ENCODE results near the gene GLP2R. TPM values are rescaled to one million over a fixed set of nuclear protein-coding genes. Genes with fewer than 3 reads are reported as not detected.

Gene GLP2R
- total RNA-seq, 2 donors from 2014 or later = not detected

DNA sequence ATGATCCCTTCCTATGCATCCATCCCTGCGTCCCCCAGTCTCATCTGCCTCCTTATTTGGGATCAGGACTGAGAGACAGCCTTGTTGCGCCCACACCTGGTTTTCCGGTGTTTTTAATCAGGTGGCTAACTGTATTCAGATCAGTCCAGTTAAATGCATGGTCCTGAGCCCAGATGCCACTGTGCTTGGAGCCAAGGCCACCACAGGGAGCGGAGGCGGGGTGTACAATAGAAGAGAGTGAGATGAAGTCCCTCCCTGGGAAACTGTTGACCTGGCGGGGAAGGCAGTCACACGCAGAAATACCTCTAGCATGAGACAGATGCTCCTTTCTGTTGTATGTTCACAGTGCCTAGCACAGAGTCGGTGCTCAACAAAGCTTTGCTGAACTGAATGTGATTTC lies 73.1 kb downstream of the GLP2R start:
- Mint-ChIP-seq H3K36me3 (ENCODE audit: low read depth) (no peaks in the 10 kb centered on the region), H3K4me3 (no peak overlapping the region), H3K9me3 (no peaks in the 10 kb centered on the region), H3K27ac (no peak overlapping the region), H3K27me3 (ENCODE audit: insufficient read depth) (peaks cover 26% of the 10 kb centered on the region), H3K4me1 (peaks cover 7% of the 10 kb centered on the region)
- no peaks in the 10 kb centered on the region for H3K9me3 ChIP-seq (ENCODE audit: control insufficient read depth, low read length)
- WGBS, 2 experiments (ENCODE audit: insufficient coverage in 1 of 2, insufficient read length in 1 of 2) = 93 to 94% methylated on average over 3 to 8 of the region's 8 CpGs
- no peak for TF ChIP-seq CTCF (conservative IDR thresholded peaks at IDR 0.05)
- no peaks in the 10 kb centered on the region for H3K4me1 ChIP-seq (ENCODE audit: control insufficient read depth, insufficient read depth, low read length)
- DNase-seq = no peak
- H3K36me3 ChIP-seq (ENCODE audit: control insufficient read depth, insufficient read depth, low read length) = no peaks in the 10 kb centered on the region
- no peak overlapping the region for H3K4me3 ChIP-seq (ENCODE audit: low read length)
- H3K27ac ChIP-seq (ENCODE audit: low read depth, low read length) = no peak overlapping the region
- no peak overlapping the region for H3K9ac ChIP-seq (ENCODE audit: extremely low read depth, low read length, poor library complexity, severe bottlenecking)
- H3K27me3 ChIP-seq (ENCODE audit: control insufficient read depth, insufficient read depth, low read length, poor library complexity, severe bottlenecking) = peaks cover 5% of the 10 kb centered on the region

GRCh38 chr17:9899280-9900043 lies 73.7 kb downstream of the GLP2R start:
- peaks cover 7% of the 10 kb centered on the region for H3K4me1 Mint-ChIP-seq
- no peak overlapping the region for H3K4me3 ChIP-seq (ENCODE audit: low read length)
- no peaks in the 10 kb centered on the region for H3K9me3 Mint-ChIP-seq
- H3K36me3 ChIP-seq (ENCODE audit: control insufficient read depth, insufficient read depth, low read length) = no peaks in the 10 kb centered on the region
- TF ChIP-seq CTCF (conservative IDR thresholded peaks at IDR 0.05) = peak; percentile 24
- H3K27me3 Mint-ChIP-seq (ENCODE audit: insufficient read depth) = peaks cover 22% of the 10 kb centered on the region
- no peak overlapping the region for H3K9ac ChIP-seq (ENCODE audit: extremely low read depth, low read length, poor library complexity, severe bottlenecking)
- H3K27ac ChIP-seq (ENCODE audit: low read depth, low read length) = no peak overlapping the region
- H3K4me1 ChIP-seq (ENCODE audit: control insufficient read depth, insufficient read depth, low read length) = no peaks in the 10 kb centered on the region
- no peaks in the 10 kb centered on the region for H3K36me3 Mint-ChIP-seq (ENCODE audit: low read depth)
- no peaks in the 10 kb centered on the region for H3K9me3 ChIP-seq (ENCODE audit: control insufficient read depth, low read length)
- no peak overlapping the region for H3K27ac Mint-ChIP-seq
- DNase-seq = no peak
- 88 to 90% methylated on average over 18 to 21 of the region's 21 CpGs for WGBS, 2 experiments (ENCODE audit: insufficient coverage in 1 of 2, insufficient read length in 1 of 2)
- H3K4me3 Mint-ChIP-seq = no peak overlapping the region
- peaks cover 3% of the 10 kb centered on the region for H3K27me3 ChIP-seq (ENCODE audit: control insufficient read depth, insufficient read depth, low read length, poor library complexity, severe bottlenecking)

DNA sequence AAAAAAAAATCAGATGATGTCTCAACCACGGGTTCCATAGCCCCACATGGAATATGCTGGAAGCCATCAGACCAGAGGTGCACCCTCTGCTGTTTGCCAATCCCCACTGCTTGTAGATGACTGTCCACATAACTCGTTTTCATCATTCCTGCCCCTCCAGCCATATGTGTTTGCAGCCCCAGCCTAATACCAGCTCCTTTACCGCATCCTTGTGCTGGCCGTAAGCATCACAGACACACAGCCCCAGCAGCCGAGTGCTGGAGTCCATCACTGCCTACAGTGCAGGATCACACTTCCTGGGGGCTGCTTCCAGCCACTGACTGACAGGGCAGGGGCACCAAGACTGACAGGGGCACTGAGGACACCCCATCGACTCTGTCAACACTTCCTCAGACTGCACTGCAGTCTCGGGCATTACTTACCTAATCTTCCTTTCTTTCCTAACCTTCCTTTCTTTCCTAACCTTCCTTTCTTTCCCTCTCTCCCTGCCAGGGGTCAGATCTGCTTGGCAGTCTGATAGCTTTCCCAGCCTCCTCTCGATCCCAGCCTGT lies 74.4 kb downstream of the GLP2R start:
- H3K4me1 ChIP-seq (ENCODE audit: control insufficient read depth, insufficient read depth, low read length) = no peaks in the 10 kb centered on the region
- H3K36me3 ChIP-seq (ENCODE audit: control insufficient read depth, insufficient read depth, low read length) = no peaks in the 10 kb centered on the region
- Mint-ChIP-seq H3K36me3 (ENCODE audit: low read depth) (no peaks in the 10 kb centered on the region), H3K27ac (no peak overlapping the region), H3K9me3 (no peaks in the 10 kb centered on the region), H3K4me3 (no peak overlapping the region), H3K4me1 (peaks cover 7% of the 10 kb centered on the region), H3K27me3 (ENCODE audit: insufficient read depth) (peaks cover 18% of the 10 kb centered on the region)
- no peaks in the 10 kb centered on the region for H3K27me3 ChIP-seq (ENCODE audit: control insufficient read depth, insufficient read depth, low read length, poor library complexity, severe bottlenecking)
- no peak overlapping the region for H3K9ac ChIP-seq (ENCODE audit: extremely low read depth, low read length, poor library complexity, severe bottlenecking)
- peak; percentile 3 for TF ChIP-seq CTCF (conservative IDR thresholded peaks at IDR 0.05)
- H3K9me3 ChIP-seq (ENCODE audit: control insufficient read depth, low read length) = no peaks in the 10 kb centered on the region
- H3K27ac ChIP-seq (ENCODE audit: low read depth, low read length) = no peak overlapping the region
- DNase-seq = no peak
- no peak overlapping the region for H3K4me3 ChIP-seq (ENCODE audit: low read length)
- 74 to 77% methylated on average over 6 to 8 of the region's 8 CpGs for WGBS, 2 experiments (ENCODE audit: insufficient coverage in 1 of 2, insufficient read length in 1 of 2)
